IPS DF 4.7 (cell line): ENCODE measurements around the gene SPECC1.
A peak's percentile ranks its signal among the peaks of the same experiment; 100 is the strongest.
"Not testable (repeated sequence)": the region's sequence is repeated elsewhere in the genome, so short reads cannot be mapped to it uniquely, and the experiment has no call there.

Experiments
- DNase-seq: peaks from one replicate; pipeline ENCODE4 v3.0.0-alpha.2; 2013; ENCODE audit warnings: low spot score; ENCODE audit errors: extremely low read depth

The SPECC1 gene

DNA sequence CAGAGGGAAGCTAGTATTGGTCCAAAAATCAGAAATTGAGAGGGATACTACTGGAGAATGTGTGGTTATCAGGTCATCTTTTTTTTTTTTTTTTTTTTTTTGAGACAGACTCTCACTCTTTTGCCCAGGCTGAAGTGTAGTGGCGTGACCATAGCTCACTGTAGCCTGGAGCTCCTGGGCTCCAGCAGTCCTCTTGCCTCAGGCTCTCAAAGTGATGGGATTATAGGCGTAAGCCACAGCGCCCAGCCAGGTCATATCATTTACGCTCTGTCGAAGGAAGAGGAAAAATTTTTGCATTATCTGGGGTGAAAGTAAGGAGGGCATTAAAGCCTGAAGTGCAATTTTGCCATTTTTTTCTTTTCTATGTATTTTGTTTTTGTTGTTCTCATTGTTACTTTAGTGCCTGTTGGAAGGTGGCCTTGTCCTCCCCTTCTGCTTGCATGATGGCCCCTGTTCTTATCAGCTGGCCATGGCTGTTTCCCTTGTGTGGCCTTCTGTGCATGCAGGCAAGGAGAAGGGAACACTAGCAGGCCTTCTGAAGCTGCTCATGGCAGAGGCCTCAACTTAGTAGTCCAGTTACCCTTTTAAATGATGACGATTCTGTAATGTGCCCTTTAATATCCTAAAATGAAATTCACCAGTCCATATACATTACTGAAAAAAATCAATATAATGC is 118.3 kb downstream of the SPECC1 start:
- DNase-seq, result no peak

DNA sequence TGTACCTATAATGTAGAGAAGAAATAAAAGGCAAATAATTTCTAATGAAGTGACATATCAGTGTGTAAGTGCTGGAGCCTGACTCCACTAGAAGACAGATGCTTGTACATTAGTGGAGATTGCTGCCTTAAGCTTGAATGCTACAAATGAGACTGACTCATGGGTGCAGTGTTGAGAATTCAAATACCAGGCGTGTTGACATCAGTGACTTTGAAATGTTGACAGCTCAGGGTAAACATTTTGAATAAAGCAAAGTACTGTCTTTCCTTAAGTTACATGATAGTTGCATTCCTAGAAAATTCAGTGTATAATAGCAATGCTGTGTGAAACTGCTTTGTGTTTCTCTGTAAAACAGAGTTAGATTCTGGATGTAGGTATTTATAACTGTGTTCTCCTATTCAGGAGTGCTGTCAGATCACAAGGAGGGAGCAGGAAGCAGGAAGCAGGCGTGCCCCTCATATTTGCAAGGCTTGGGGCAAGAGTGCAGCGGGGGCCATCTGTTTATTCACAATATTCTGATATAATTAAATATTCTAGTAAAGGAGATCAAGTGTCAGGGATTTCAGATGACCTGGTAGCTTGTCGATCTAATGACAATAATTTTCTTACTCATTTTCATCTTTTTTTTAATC is 119.0 kb downstream of the SPECC1 start:
- no peak for DNase-seq

DNA sequence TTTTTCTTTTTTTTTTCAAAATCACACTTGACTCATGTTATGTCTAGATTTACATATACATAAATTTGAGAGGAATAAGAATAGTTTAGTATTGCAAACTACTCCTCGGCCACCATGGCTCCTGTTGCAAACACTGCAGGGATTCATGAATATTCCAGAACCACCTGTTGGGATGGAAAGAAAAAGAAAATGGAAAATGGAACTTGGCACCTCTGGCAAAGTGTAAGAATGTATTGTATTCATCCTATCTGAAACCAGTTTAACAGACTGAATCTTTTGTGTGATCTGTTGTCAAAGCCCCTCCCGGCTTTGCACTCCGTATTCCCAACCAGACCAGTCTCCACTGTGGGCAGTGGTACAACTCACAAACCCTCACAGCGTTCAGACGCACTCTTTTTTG is 124.4 kb downstream of the SPECC1 start:
- DNase-seq, result no peak

DNA sequence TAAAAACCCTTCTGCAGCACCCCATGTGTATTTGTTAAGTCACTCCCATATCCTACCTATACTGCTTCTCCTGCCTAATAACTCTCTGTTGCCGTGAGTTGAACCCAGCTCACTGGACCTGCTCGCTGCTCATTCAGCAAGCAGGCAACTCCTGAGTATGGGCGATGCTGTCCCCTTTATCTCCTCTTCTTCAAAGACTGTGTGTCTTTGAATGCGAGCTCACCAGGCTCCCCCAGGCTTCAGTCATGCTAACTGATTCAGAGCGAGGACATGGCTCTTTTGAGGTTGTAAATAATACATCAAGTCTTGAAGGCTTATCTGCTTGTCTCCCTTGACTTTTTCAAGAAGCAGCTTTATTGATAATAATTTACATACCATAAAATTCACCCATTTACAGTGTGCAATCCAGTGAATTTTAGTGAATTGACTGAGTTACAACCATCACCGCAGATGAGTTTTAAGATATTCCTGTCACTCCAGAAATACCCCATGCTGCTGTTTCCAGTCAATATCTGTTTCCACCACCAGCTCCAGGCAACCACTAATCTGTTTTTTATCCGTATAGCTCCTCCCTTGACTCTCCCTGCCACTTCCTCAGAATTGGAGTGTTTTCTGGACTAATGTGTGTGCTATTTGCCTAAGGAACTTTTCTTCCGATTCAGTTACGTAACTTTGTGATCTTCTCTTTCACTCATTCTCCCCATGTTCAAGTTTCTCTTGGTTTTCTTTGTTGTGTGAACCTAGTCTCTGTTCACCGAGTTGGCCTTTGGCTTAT is 132.2 kb downstream of the SPECC1 start:
- no peak for DNase-seq

DNA sequence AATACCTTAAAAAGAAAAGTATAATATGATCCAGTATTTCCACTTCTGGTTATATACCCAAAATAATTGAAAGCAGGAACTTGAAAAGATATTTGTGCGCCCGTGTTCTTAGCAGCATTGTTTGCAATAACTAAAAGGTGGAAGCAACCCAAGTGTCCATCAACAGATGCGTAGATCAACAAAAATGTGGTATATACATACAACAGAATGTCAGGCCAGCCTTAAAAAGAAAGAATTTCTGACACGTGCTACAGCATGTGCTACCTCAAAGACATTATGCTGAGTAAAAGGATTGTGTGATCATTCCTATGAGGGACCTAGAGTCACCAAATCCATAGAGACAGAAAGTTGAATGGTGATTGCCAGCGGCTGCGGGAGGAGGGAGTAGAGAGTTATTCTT is 133.1 kb downstream of the SPECC1 start:
- no peak for DNase-seq

DNA sequence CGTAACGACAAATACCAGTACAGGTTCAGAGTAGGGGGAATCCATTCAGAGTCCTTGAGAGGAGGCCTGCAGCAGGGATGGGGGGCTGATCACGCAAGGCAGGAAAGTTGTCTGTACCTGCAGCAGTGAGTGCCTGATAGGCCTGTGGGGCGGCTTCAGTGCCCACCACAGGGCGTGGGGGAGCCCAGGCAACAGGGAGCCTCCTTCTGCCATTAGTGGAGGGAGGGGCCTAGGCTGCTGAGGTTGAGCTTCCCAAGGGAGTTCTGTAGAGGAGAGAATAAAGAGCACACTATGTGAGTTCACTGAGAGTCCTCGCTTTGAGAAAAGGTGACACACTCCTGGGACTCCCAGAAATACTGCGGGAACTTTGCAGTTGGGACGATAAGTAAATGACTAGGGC is 134.6 kb downstream of the SPECC1 start:
- DNase-seq, result no peak

DNA sequence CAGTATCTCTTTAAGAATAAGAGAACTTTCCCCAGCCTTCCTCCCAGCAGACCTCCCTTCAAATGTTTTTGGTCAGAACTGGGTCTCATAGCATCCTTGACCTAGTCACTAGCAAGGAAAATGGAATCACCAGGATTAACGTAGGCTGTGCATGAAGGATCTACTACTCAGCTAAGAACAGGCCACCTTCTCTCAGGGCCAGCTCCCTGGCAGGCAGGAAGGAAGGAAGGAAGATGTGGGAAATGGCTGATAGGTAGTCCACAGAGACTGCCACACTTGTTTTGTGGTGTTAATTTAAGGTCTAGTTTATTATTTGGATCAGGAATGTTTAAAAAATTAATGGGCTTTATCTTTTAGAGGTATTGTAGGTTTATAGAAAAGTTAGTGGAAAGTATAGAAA is 136.4 kb downstream of the SPECC1 start:
- no peak for DNase-seq

DNA sequence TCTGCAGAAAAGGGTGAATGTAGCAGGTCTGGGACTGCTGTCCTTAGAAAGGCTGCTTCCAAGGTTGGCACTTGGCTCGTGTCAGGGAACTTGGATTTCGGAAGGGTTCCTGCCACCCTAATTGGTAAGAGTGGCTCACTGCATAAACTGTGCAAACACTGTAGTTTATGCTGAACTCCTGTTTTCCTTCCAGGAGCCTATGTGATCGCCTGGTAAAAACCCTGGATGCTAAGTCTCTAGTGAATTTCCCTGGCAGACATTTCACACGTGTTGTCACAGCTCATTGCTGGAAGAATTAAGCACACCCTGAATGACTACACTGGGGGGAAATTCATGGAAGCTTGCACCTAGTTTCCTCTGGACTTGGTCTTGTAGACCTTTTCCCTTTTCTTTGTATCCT is 140.1 kb downstream of the SPECC1 start:
- DNase-seq, result no peak

DNA sequence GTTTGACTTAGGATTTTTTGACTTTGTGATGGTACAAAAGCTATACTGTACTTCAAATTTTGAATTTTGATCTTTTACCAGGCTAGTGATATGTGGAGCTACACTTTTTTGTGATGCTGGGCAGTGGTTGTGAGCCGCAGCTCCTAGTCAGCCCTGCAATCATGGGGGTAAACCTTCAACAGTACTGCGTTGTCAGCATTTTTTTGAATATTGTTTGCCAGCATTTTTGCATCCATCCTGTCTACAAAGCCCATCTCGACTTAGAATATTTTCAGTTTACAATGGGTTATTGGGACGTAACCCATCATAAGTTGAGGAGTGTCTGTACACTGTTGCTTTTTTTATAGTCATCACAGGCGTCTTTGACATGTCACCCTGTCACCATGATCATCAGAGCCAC is 142.0 kb downstream of the SPECC1 start:
- no peak for DNase-seq

DNA sequence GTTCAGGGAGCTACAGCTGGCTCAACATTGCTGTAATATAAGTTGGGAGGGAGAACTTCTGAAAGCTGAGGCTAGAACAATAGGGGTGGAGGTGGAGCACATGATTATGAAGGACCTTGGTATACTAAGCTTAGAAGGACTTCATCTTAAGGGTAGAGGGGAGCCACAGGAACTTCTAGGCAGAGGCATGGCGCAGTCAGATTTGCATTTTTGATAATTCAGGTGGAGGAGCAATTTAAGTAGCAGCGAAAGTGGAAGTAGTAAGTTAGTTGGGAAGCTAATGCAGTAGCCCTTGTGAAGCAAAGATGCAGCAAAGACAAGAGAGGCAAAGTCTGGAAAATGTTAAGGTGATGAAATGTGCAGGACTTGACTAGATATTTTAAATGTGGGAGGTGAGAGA is 144.1 kb downstream of the SPECC1 start:
- no peak for DNase-seq

DNA sequence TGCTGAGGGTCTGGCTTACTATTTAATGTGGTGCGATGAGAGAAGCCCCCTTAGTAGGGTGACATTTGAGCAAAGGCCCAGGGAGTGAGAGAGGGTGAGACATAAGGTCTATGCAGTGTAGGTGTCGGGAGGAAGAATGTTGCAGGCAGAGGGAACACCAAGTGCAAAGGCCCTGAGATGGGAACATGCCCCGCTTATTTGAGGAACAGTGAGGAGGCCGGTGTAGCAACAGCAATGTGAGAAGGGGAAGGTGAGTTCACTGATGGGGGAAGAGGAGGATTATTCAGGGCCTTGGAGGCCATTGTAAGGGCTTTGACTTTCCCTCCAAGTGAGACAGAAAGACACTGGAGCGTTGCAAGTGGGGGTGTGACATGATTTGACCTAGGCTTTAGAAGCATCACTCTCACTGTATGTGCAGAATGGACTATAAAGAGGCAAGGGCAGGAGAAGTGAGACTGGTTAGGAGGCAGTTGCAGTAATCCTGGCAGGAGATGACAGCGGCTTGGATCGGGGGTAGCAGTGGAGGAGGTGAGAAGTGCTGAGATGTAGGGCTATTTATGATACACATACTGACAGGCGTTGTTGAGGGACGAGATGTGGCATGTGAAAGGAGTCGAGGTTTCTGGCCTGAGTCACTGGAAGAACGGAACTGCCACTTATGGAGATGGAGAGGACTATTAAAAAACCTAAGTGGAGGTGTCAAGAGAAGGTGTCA is 145.3 kb downstream of the SPECC1 start:
- no peak for DNase-seq

DNA sequence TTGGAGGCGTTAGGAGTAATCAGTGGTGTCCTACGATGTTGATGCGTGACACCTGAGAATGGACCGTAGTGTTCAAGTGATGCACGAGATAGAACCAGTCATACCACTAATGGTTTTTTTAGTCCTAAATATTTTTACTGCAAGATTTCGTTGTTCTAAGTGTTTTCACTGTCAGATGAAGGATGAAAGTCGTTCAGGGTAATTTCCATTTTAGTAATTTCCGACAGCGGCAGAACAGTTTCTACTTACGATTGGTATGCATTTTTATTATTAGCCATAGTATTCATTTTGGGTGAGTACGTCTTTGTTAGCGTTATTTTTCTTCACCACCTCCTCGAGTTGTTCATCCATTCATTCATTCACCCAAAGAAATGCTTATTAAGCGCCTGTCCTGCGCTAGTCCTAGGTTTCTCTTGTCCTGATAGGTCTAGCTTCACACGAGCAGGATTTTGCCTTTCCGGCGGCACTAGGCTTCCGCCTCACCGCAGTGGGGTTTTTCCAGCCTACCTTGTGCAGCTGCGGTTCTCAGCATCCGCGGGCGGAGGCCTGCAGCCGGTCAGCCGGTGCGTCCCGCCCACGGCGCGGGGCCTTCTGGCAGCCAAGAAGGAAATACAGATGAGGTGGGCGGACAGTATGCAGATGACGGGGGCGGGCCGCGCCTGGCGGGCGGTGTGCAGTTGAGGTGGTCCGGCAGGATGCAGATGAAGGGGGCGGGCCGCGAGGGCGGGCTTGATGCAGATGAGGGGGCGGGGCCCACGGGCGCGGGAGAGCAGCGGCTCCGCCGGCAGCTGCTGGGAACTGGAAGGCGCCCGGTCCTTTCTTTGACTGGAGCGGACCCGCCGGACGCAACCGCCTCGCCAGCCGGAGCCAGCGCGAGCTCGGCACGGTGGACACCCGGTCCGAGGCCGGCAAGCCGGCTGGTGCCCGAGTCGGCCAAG is 146.4 kb downstream of the SPECC1 start:
- peak; percentile 87 for DNase-seq

DNA sequence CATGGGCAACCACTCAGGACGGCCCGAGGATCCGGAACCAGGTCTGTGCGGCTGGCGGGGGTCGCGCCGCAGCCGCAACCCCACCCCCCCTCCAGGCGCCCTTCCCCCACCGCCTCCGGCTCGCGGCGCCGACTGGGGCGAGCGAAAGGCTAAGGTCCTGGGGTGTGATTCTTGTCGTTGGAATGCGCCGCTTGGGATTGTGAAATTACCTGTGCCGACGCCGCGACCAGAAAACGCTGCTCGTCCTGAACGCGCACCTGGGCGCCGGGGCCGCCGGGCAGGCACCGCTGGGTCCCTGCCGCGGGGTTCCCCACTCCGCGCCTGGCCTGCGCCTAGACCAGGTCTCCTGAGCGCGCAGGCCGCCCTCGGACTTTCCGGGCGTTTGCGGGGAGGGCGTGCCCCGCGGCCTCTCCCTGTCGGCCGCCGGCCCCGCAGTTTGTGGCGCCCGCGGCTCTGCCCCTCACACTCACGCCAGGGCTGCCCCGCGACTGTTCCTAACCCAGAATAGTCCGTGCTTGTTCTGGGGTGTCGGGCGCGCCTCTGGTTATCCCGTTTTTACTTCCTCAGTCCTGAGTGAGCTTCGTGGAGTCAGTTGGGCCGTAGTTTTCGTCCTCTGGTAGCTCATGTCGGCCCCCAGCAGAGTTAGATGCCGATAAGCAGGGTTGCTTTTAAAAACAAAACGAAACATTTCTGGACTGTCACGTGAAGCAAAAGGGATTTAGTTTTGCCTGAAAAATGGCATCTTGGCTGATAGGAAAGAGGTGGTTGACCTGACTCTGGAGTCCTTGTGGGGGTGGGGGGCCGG is 147.2 kb downstream of the SPECC1 start:
- no peak for DNase-seq

DNA sequence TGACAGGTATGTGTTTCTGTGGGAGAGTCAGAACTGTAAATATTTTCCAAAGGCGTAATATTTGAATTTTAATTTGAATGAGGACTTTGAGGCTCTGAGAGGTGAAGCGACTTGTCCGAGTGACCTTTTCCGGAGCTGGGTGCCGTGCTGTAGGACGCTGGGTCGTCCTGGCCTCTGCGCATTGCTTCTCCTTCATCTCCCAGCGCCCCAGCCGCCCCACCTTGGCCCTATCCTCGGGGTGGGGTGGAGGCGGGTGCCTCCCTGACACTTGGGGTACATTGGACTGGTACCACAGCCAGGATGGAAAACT is 147.8 kb downstream of the SPECC1 start:
- DNase-seq, result no peak

DNA sequence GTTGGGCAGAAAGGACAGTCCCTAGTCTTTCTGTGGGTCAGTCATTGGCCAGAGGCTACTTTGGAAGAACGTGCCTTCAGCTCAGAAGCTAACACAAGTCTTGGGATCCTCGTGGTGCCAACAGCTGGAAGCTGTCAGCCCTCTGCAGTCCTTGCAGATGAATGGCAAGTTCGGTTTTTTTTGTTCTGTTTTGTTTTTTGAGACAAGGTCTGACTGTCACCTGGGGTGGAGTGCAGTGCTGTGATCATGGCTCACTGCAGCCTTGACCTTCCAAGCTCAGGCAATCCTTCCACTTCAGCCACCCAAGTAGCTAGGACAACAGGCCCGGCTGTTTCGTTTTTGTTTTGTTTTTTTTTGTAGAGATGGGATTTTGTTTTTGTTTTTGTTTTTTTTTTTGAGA is 149.4 kb downstream of the SPECC1 start:
- no peak for DNase-seq

DNA sequence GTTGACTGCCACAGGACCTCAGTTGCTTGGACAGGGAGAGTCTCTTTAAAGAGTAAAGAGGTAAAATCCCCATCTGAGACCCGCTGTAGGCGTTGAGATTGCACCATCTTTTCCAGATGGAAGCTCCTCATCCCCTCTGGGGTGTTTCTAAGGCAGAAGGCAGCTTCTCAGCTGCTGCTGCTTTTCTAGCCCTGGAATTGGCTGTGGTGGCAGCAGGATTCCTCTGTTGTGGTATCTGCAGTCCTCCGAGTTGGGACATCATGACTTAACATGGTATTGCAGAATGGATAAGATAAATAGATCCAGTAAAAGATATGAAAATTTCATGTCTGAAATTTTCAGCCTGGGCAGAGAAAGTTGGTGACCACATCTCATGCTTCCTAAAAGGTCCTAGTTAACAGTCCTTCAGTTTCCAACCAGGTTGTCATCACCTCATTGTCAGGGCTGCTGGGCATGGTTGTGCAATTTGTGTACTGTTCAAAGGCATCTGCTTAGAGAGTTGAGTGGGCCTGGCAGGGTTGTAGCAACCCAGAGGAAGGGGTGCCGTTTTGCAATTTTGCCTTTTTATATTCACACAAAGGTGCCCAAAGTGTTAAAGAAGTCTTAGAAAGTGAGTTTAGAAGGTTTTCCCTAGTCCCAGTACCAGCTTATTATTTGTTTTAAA is 150.4 kb downstream of the SPECC1 start:
- no peak for DNase-seq

DNA sequence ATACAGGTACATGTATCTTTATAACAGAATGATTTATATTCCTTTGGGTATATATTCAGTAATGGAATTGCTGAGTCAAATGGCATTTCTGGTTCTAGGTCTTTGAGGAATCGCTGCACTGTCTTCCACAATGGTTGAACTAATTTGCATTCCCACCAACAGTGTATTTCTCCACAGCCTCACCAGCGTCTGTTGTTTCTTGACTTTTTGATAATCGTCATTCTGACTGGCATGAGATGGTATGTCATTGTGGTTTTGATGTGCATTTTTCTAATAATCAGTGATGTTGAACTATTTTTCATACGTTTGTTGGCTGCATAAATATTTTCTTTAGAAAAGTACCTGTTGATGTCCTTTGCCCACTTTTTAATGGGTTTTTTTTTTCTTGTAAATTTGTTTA is 156.4 kb downstream of the SPECC1 start:
- DNase-seq, result not testable (repeated sequence)

DNA sequence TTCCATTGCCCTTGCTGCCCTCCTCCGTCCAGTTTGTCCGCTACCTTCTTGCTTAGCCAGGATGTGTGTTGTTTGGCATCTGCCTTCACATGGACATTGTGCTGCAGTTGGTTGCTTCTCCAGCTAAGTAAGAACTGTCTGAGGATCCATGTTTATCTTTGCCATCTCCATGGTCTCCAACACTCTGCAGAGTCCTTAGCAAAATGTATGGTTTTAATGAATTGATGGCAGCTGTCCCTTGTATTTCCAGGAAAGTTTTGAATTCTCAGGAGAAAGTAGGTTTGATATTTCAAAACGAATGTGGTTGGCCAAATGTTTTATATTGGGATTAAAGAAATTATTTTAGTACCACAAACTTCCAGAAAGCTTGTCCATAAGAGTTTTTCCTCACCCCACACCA is 160.9 kb downstream of the SPECC1 start:
- no peak for DNase-seq

DNA sequence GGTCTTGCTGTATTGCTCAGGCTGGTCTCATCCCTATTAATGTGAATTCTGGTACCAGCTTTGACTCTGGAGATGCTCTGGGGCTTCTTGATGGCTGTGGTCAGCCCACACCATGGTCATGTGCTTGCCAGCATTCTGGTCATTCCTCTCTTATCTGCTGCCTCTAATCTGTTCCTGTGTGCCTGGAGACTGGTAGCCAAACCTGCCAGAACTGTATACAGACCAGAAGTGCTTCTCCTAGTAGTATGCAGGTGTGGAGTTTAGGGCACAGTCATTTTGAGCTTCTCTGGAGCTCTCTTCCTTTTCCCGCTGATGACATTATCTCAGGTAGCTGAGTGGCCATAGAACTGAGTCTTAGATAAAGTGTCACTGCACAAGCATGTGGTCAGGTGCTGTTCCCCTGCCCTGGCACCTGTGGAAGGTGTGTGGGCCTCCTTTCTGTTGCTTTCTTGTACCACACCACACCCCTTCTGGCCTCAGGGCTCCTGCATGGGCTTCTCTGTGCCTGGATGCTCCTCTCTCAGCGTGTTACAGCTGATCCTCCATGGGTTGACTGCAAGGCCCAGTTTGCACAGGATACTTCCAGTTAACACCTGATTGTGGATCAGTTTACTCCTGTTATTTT is 162.7 kb downstream of the SPECC1 start:
- no peak for DNase-seq
